CD8-positive, alpha-beta memory T cell (primary cell): ENCODE results near the gene NRF1. TPM values are rescaled to one million over a fixed set of nuclear protein-coding genes. Genes with fewer than 3 reads are reported as not detected.
A peak's percentile ranks its signal among the peaks of the same experiment; 100 is the strongest.
"Not testable (repeated sequence)": the region's sequence is repeated elsewhere in the genome, so short reads cannot be mapped to it uniquely, and the experiment has no call there.

Experiments
- CTCF ChIA-PET: fragments of 350-600 bp; sonication (Branson Sonifier 250); formaldehyde crosslinking; loops from one replicate; lab custom pipeline; 2021; ENCODE audit warnings: antibody characterized with exemption; lab: Charles Lee
- POLR2A ChIA-PET: fragments of 350-600 bp; sonication (Branson Sonifier 250); formaldehyde crosslinking; loops from one replicate; lab custom pipeline; 2021; ENCODE audit warnings: antibody characterized with exemption; lab: Charles Lee
- DNase-seq, 5 donors: peaks; one replicate each; pipeline versions ENCODE4 v3.0.0 to v3.0.0-alpha.2; 2020 to 2022; ENCODE audit warnings: mixed read lengths in 1 of 5
- H3K27ac ChIP-seq: one replicate; pipeline ENCODE4 v1.7.0; 2013; ENCODE audit warnings: low read depth, mild to moderate bottlenecking, low read length, moderate library complexity
- H3K27me3 ChIP-seq: 2 replicates; pipeline ENCODE4 v1.7.0; 2013; ENCODE audit warnings: low read length, mild to moderate bottlenecking; ENCODE audit not compliant: insufficient read depth, poor library complexity, severe bottlenecking
- H3K36me3 ChIP-seq: 2 replicates; pipeline ENCODE4 v1.7.0; 2013; ENCODE audit warnings: mild to moderate bottlenecking, low read length, moderate library complexity; ENCODE audit not compliant: insufficient read depth
- H3K4me1 ChIP-seq: 2 replicates; pipeline ENCODE4 v1.7.0; 2013; ENCODE audit warnings: mild to moderate bottlenecking, low read length, moderate library complexity; ENCODE audit not compliant: insufficient read depth
- H3K4me3 ChIP-seq: 2 replicates; pipeline ENCODE4 v1.7.0; 2013; ENCODE audit warnings: mild to moderate bottlenecking, low read length
- H3K9me3 ChIP-seq: 2 replicates; pipeline ENCODE4 v1.7.0; 2013; ENCODE audit warnings: mild to moderate bottlenecking, low read length
- H3K27ac Mint-ChIP-seq, 8 donors: one replicate each; pipeline ENCODE4 v1.8.0; 2020 to 2021; ENCODE audit warnings: mixed read lengths in 8 of 8, mild to moderate bottlenecking in 6 of 8, inconsistent platforms in 3 of 8, moderate library complexity in 3 of 8
- H3K27me3 Mint-ChIP-seq, 2 donors: one replicate each; pipeline ENCODE4 v1.8.0; 2020 to 2021; ENCODE audit warnings: mixed read lengths in 2 of 2, mild to moderate bottlenecking in 1 of 2, moderate library complexity in 1 of 2
- H3K36me3 Mint-ChIP-seq, 3 donors: one replicate each; pipeline ENCODE4 v1.8.0; 2020 to 2021; ENCODE audit warnings: mixed read lengths in 3 of 3, inconsistent platforms in 1 of 3, mild to moderate bottlenecking in 1 of 3
- H3K4me1 Mint-ChIP-seq, 3 donors: one replicate each; pipeline ENCODE4 v1.8.0; 2020 to 2021; ENCODE audit warnings: mixed read lengths in 3 of 3, inconsistent platforms in 1 of 3, mild to moderate bottlenecking in 1 of 3
- H3K4me3 Mint-ChIP-seq, 7 donors: one replicate each; pipeline ENCODE4 v1.8.0; 2020 to 2021; ENCODE audit warnings: mixed read lengths in 7 of 7, mild to moderate bottlenecking in 6 of 7, moderate library complexity in 4 of 7, inconsistent platforms in 2 of 7
- H3K9me3 Mint-ChIP-seq, 5 donors: one replicate each; pipeline ENCODE4 v1.8.0; 2020 to 2022; ENCODE audit warnings: mixed read lengths in 5 of 5, mild to moderate bottlenecking in 3 of 5, moderate library complexity in 2 of 5, inconsistent platforms in 1 of 5
- polyA plus RNA-seq: library from polyadenylated mRNA; unstranded; fragments of 300-500 nt; fragmentation: Illumina TruSeq; gene quantifications from one replicate; pipeline ENCODE4 v1.2.3, GENCODE V29; 2021
- total RNA-seq, 2 experiments: library from RNA; stranded (reverse); gene quantifications; one replicate each; pipeline ENCODE4 v1.2.3, GENCODE V29; 2021

The NRF1 gene
- total and polyA plus RNA-seq, 3 experiments from 2014 or later = 22.6 to 23.7 (median 23.3) TPM

DNA sequence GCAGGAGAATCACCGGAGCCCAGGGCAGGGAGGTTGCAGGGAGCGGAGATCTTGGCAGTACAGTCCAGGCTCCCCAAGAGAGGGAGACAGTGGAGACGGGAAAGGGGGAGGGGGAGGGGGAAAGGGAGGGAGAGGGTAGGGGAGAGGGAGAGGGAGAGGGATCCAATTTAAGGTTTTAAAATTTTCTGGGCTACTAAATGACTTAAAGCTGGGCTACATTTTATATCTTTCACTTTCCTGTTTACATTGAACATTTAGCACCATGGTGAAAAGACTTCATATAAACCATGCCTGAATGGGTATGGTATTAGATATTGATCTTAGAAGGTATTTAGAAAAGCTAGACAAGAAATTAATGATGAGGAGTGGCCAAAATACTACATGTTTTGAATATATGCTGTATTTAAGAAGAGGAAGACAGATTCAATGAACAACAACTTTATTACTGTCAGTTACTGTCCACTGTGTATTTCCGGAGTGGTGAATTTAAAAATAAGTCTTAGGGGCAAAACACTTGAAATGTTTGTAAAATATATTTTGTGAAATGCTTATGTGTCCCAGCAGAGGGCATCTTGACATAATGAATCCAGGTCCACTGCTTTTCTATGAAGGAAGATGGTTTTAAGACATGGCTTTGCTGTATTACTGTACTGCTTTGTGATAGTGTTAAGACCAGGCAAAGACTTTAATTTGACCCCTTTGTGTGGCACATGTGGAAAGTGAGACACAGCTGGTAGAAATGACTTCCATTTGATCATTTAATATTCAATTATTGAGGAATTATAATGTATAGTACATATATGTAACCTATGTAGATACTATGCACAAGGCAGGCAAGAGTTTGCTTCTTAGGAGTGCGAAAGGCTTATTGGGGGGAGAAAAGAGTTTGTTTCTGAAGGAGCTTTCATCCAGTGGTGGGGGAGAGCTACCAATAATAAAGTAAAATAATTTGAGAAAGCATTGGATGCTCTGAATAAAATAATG lies 52.8 kb downstream of the NRF1 start:
- CTCF ChIA-PET = interaction anchor here (1.2 kb wide), 1 partner anchor 9 kb away, joined by 6 read pairs; no protein-coding TSS in a partner anchor
- Histone ChIP-seq H3K9me3 (peaks cover 6% of the 10 kb centered on the region), H3K36me3 (peaks cover 13% of the 10 kb centered on the region), H3K27me3 (no peaks in the 10 kb centered on the region), H3K4me3 (no peak overlapping the region), H3K27ac (no peak overlapping the region), H3K4me1 (no peaks in the 10 kb centered on the region)
- Mint-ChIP-seq H3K27me3 (no peaks in the 10 kb centered on the region), H3K4me3 (no peak overlapping the region), H3K36me3 (peaks cover 27 to 53% (median 31%) of the 10 kb centered on the region in 3 donors), H3K4me1 (peaks cover 4 to 21% (median 10%) of the 10 kb centered on the region in 3 donors), H3K27ac (no peak overlapping the region), H3K9me3 (peaks cover 0 to 9% (median 5%) of the 10 kb centered on the region in 5 donors)
- POLR2A ChIA-PET = no interaction called here
- DNase-seq = no peak

DNA sequence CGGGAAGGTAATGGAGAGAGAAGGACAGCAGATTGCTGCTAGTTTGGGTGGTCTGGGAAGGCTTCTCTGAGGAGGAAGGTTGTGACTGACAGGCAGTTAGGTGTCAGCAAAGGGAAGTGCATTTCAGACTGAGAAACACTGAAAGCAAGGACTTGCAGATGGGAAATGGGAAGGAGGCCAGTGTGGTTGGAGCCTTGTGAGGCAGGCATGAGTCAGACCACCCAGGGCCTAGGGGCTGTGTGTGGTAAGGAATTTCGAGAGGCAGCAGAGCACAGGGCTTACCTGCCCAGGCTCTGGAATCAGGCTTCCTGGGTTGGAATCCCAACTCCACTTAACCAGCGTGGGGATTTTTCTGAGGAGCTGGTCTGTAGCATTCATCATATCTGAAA lies 53.5 kb downstream of the NRF1 start:
- H3K4me1 Mint-ChIP-seq = peaks cover 4 to 19% (median 11%) of the 10 kb centered on the region in 3 donors
- no peak for DNase-seq
- H3K4me3 ChIP-seq = no peak overlapping the region
- CTCF ChIA-PET = interaction anchor here (1.2 kb wide), 1 partner anchor 8 kb away, joined by 6 read pairs; no protein-coding TSS in a partner anchor
- H3K9me3 ChIP-seq = peaks cover 6% of the 10 kb centered on the region
- H3K4me3 Mint-ChIP-seq = no peak overlapping the region
- H3K36me3 Mint-ChIP-seq = peaks cover 20 to 47% (median 24%) of the 10 kb centered on the region in 3 donors
- H3K36me3 ChIP-seq = peaks cover 8% of the 10 kb centered on the region
- no peak overlapping the region for H3K27ac ChIP-seq
- H3K9me3 Mint-ChIP-seq = peaks cover 0 to 9% (median 5%) of the 10 kb centered on the region in 5 donors
- POLR2A ChIA-PET = no interaction called here
- H3K27ac Mint-ChIP-seq = peak overlapping the region in 1 of 8 donors; percentile 42
- no peaks in the 10 kb centered on the region for H3K27me3 Mint-ChIP-seq
- H3K27me3 ChIP-seq = no peaks in the 10 kb centered on the region
- H3K4me1 ChIP-seq = no peaks in the 10 kb centered on the region

DNA sequence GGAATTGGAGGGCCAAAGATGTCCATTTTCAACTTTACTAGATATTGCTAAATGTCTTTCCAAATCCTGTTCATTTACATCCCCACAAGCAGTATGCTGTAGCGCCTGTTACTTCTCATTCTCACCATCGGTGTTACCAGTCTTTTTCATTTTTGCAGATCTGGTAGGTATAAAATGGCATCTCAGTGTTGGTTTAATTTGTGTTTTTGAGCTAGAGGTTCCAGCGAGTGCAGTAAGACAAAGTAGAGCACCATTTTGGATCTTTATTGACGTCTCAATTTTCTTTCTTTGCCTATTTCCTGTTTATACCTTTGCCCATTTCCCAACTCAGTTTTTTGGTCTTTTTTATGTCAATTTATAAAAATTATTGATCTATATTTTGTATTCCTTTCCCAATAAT lies 55.6 kb downstream of the NRF1 start:
- H3K27me3 Mint-ChIP-seq = no peaks in the 10 kb centered on the region
- peaks cover 4 to 14% (median 11%) of the 10 kb centered on the region in 3 donors for H3K4me1 Mint-ChIP-seq
- H3K27ac Mint-ChIP-seq = no peak overlapping the region
- Histone ChIP-seq H3K27me3 (no peaks in the 10 kb centered on the region), H3K4me1 (no peaks in the 10 kb centered on the region), H3K9me3 (no peaks in the 10 kb centered on the region), H3K27ac (no peak overlapping the region), H3K4me3 (no peak overlapping the region), H3K36me3 (peaks cover 8% of the 10 kb centered on the region)
- no peak for DNase-seq
- H3K9me3 Mint-ChIP-seq = no peaks in the 10 kb centered on the region
- peaks cover 3 to 26% (median 8%) of the 10 kb centered on the region in 3 donors for H3K36me3 Mint-ChIP-seq
- CTCF ChIA-PET = no interaction called here
- H3K4me3 Mint-ChIP-seq = no peak overlapping the region
- POLR2A ChIA-PET = no interaction called here

DNA sequence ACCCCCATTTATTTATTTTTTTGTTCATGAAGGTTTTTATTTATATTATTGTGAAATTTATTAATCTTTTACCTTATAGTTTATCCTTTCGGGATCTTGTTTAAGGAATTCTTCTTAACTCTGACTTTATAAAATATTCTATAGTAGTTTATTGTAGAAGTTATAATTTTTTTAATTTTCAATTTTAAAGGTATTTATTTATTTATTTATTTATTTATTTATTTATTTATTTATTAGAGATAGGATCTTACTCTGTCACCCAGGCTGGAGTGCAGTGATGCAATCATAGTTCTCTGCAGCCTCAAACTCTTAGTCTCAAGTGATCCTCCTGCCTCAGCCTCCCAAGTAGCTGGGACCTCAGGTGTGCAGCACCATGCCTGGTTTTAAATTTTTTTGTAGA lies 56.0 kb downstream of the NRF1 start:
- H3K9me3 Mint-ChIP-seq = no peaks in the 10 kb centered on the region
- peaks cover 8% of the 10 kb centered on the region for H3K36me3 ChIP-seq
- CTCF ChIA-PET = no interaction called here
- peaks cover 4 to 14% (median 11%) of the 10 kb centered on the region in 3 donors for H3K4me1 Mint-ChIP-seq
- peaks cover 0 to 22% (median 5%) of the 10 kb centered on the region in 3 donors for H3K36me3 Mint-ChIP-seq
- H3K9me3 ChIP-seq = no peaks in the 10 kb centered on the region
- no peaks in the 10 kb centered on the region for H3K4me1 ChIP-seq
- no peak for DNase-seq
- no peak overlapping the region for H3K4me3 ChIP-seq
- H3K27ac Mint-ChIP-seq = no peak overlapping the region
- no peaks in the 10 kb centered on the region for H3K27me3 Mint-ChIP-seq
- H3K27me3 ChIP-seq = no peaks in the 10 kb centered on the region
- POLR2A ChIA-PET = no interaction called here
- H3K27ac ChIP-seq = no peak overlapping the region
- H3K4me3 Mint-ChIP-seq = no peak overlapping the region

DNA sequence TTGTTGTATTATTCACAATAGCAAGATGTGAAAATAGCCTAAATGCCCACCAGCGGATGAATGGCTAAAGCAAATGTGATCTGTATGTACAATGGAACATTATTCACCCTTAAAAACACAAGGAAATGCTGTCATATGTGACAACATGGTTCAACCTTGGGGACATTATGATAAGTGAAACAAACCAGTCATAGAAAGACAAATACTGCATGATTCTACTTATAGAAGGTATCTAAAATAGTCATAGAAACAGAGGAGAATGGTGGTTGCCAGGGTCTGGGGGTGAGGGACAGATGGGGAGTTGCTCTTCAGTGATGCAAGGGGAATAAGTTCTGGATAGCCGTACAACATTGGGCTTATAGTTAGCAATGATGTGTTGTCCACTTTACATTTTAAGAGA lies 58.4 kb downstream of the NRF1 start:
- peaks cover 4 to 13% (median 4%) of the 10 kb centered on the region in 3 donors for H3K36me3 Mint-ChIP-seq
- Histone ChIP-seq H3K27me3 (no peaks in the 10 kb centered on the region), H3K27ac (no peak overlapping the region), H3K4me1 (no peaks in the 10 kb centered on the region), H3K4me3 (no peak overlapping the region), H3K36me3 (peaks cover 10% of the 10 kb centered on the region), H3K9me3 (no peaks in the 10 kb centered on the region)
- ChIA-PET CTCF (no interaction called here), POLR2A (no interaction called here)
- H3K4me3 Mint-ChIP-seq = no peak overlapping the region
- no peaks in the 10 kb centered on the region for H3K27me3 Mint-ChIP-seq
- H3K9me3 Mint-ChIP-seq = no peaks in the 10 kb centered on the region
- no peak overlapping the region for H3K27ac Mint-ChIP-seq
- peaks cover 3 to 5% (median 4%) of the 10 kb centered on the region in 3 donors for H3K4me1 Mint-ChIP-seq
- DNase-seq = no peak

DNA sequence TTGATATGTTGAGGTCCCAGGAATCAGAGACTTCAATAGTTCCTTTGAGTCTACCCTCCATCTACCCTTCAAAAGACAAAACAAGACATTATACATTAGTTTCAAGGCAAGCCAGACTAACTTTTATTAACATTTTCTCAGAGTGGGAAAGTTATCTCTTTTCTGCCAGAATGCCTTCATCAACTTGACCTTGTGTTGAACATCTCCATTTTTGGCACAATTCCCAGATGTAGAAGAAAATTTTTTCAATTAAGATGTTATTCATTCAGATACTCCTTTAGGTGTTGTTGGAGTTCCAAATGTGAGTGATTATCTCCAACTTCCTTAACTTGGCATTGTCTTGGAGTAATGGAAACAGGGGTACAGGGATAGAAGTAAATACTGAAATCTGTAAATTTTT lies 59.1 kb downstream of the NRF1 start:
- H3K36me3 ChIP-seq = peaks cover 18% of the 10 kb centered on the region
- Mint-ChIP-seq H3K4me3 (no peak overlapping the region), H3K36me3 (peaks cover 10 to 17% (median 11%) of the 10 kb centered on the region in 3 donors), H3K9me3 (no peaks in the 10 kb centered on the region), H3K27ac (no peak overlapping the region), H3K27me3 (no peaks in the 10 kb centered on the region), H3K4me1 (peaks cover 2 to 8% (median 6%) of the 10 kb centered on the region in 3 donors)
- no peaks in the 10 kb centered on the region for H3K4me1 ChIP-seq
- H3K27ac ChIP-seq = no peak overlapping the region
- no peak for DNase-seq
- H3K9me3 ChIP-seq = no peaks in the 10 kb centered on the region
- no peak overlapping the region for H3K4me3 ChIP-seq
- CTCF ChIA-PET = no interaction called here
- POLR2A ChIA-PET = no interaction called here
- H3K27me3 ChIP-seq = no peaks in the 10 kb centered on the region

DNA sequence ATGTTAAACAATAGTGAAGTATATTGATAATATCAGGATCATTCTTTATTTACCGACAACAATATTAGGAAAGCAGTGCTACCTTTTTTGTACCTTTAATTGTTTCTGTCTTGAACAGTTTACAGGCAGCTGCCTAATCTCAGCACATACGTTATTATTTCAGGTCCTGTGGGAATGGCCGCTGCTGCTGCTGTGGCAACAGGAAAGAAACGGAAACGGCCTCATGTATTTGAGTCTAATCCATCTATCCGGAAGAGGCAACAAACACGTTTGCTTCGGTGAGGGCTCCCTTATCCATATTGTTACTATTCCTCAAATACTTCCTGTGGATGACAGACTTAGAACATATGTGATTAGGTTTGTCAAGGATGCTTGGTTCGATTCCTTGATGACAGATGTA lies 59.7 kb downstream of the NRF1 start:
- no peak for DNase-seq
- ChIA-PET CTCF (no interaction called here), POLR2A (no interaction called here)

DNA sequence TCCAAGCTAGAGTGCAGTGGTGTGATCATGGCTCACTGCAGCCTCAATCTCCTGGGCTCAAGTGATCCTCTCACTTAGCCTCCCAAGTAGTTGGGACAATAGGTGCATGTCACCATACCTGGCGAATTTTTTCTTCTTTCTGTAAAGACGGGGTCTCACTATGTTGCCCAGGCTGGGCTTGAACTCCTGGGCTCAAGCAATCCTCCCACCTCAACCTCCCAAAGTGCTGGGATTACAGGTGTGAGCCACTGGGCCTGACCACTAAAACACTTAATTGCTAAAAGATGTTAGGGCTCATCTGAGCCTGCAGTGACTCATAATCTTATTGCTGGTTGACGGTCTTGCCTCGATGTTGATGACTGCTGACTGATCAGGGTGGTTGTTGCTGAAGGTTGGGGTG lies 63.0 kb downstream of the NRF1 start:
- CTCF ChIA-PET = interaction anchor here (1.9 kb wide), 1 partner anchor 10 kb away, joined by 6 read pairs; no protein-coding TSS in a partner anchor
- not testable (repeated sequence) for H3K4me3 ChIP-seq, H3K4me1 Mint-ChIP-seq

More for the DNA sequence above, 59.7 kb downstream of the NRF1 start:
- Histone ChIP-seq H3K36me3 (peaks cover 24% of the 10 kb centered on the region), H3K9me3 (no peaks in the 10 kb centered on the region), H3K4me1 (no peaks in the 10 kb centered on the region), H3K27ac (no peak overlapping the region), H3K4me3 (no peak overlapping the region), H3K27me3 (no peaks in the 10 kb centered on the region)
- Mint-ChIP-seq H3K4me3 (no peak overlapping the region), H3K36me3 (peaks cover 11 to 21% (median 14%) of the 10 kb centered on the region in 3 donors), H3K27ac (no peak overlapping the region), H3K9me3 (no peaks in the 10 kb centered on the region), H3K4me1 (peaks cover 6 to 8% (median 7%) of the 10 kb centered on the region in 3 donors), H3K27me3 (no peaks in the 10 kb centered on the region)

More for the DNA sequence above, 63.0 kb downstream of the NRF1 start:
- H3K27me3 Mint-ChIP-seq, H3K4me1 ChIP-seq, DNase-seq, H3K27ac Mint-ChIP-seq, H3K9me3 Mint-ChIP-seq, H3K9me3 ChIP-seq, POLR2A ChIA-PET, H3K27ac ChIP-seq, H3K4me3 Mint-ChIP-seq, H3K27me3 ChIP-seq: not testable (repeated sequence)
- H3K36me3 Mint-ChIP-seq = peaks cover 14 to 45% (median 24%) of the 10 kb centered on the region in 3 donors
- H3K36me3 ChIP-seq = peaks cover 26% of the 10 kb centered on the region
